ENCODE results near the gene RILPL1.
"Not testable (repeated sequence)": the region's sequence is repeated elsewhere in the genome, so short reads cannot be mapped to it uniquely, and the experiment has no call there.

RILPL1 gene

GRCh38 chr12:123457980-123458779, 75.3 kb downstream of the RILPL1 start, which contains the start of gene SNRNP35:
SNRNP35 (plus strand) TSS chr12:123458139; CDS start chr12:123465541, 7,402 bp downstream.
- peak; percentile 53 for DNase-seq

- no peak for DNase-seq
Observed at GRCh38 chr12:123453165-123453564, 80.4 kb downstream of the RILPL1 start.

GRCh38 chr12:123452276-123452550, 81.3 kb downstream of the RILPL1 start:
- not testable (repeated sequence) for DNase-seq

GRCh38 chr12:123450636-123451035, 82.9 kb downstream of the RILPL1 start:
- DNase-seq, result no peak

GRCh38 chr12:123449856-123450255, 83.7 kb downstream of the RILPL1 start:
- DNase-seq, result no peak

GRCh38 chr12:123449249-123449733, 84.2 kb downstream of the RILPL1 start:
- DNase-seq, result no peak

GRCh38 chr12:123446333-123446713, 87.2 kb downstream of the RILPL1 start:
- DNase-seq, result no peak

- peak; percentile 46 for DNase-seq
Observed at GRCh38 chr12:123445388-123446332, 87.9 kb downstream of the RILPL1 start.

GRCh38 chr12:123444092-123445026, 89.2 kb downstream of the RILPL1 start:
- DNase-seq, result no peak

GRCh38 chr12:123442774-123443173, 90.7 kb downstream of the RILPL1 start:
- no peak for DNase-seq

GRCh38 chr12:123441523-123442164, 91.9 kb downstream of the RILPL1 start:
- DNase-seq, result no peak

- DNase-seq, result peak; percentile 79
Observed at GRCh38 chr12:123436017-123436964, 97.2 kb downstream of the RILPL1 start, which contains the start of gene RILPL2. RILPL2 (minus strand) TSS chr12:123436684; CDS start chr12:123436420, 264 bp downstream.

- no peak for DNase-seq
Observed at GRCh38 chr12:123435636-123436016, 97.9 kb downstream of the RILPL1 start.

- DNase-seq, result no peak
Observed at GRCh38 chr12:123433615-123434014, 99.9 kb downstream of the RILPL1 start.

- DNase-seq, result not testable (repeated sequence)
Observed at GRCh38 chr12:123431951-123432817, 101.3 kb downstream of the RILPL1 start.

GRCh38 chr12:123429101-123429500, 104.4 kb downstream of the RILPL1 start:
- DNase-seq, result not testable (repeated sequence)

GRCh38 chr12:123428591-123428990, 104.9 kb downstream of the RILPL1 start:
- DNase-seq, result no peak

GRCh38 chr12:123427036-123427769, 106.3 kb downstream of the RILPL1 start:
- DNase-seq, result no peak

- no peak for DNase-seq
Observed at GRCh38 chr12:123421314-123421713, 112.2 kb downstream of the RILPL1 start.
